Mucosa of descending colon (tissue), 3 donors: ENCODE data around the gene COL4A6. TPM values are rescaled to one million over a fixed set of nuclear protein-coding genes. Genes with fewer than 3 reads are reported as not detected.

Experiments
- ATAC-seq: fragments of 200-7000 bp; cut with Tn5 transposase; one replicate; pipeline ENCODE4 v1.9.1; 2020; ENCODE audit warnings: mild to moderate bottlenecking, moderate library complexity
- DNase-seq, 3 donors: peaks; one replicate each; pipeline ENCODE4 v3.0.0-alpha.2; 2020
- H3K36me3 ChIP-seq: fragments of 200-600 bp; one replicate; pipeline ENCODE4 v1.8.0; 2021; ENCODE audit warnings: low read depth, mild to moderate bottlenecking
- H3K4me1 ChIP-seq: fragments of 200-600 bp; one replicate; pipeline ENCODE4 v1.8.0; 2021; ENCODE audit warnings: low read depth, mild to moderate bottlenecking
- H3K4me3 ChIP-seq: fragments of 200-600 bp; one replicate; pipeline ENCODE4 v1.8.0; 2021; ENCODE audit warnings: mild to moderate bottlenecking
- H3K9me3 ChIP-seq: fragments of 200-600 bp; one replicate; pipeline ENCODE4 v1.8.0; 2021; ENCODE audit warnings: mild to moderate bottlenecking
- CTCF ChIP-seq: fragments of 200-600 bp; IDR thresholded peaks from one replicate; pipeline ENCODE4 v1.8.0; 2022; ENCODE audit warnings: antibody characterized with exemption, mild to moderate bottlenecking
- intact Hi-C, 2 donors: fragments of 100-400 bp; cut with DNase I in 1 of 2; cut with micrococcal nuclease in 1 of 2; formaldehyde crosslinking; loops; one replicate each; pipeline versions ENCODE4 v1.11.0 to v1.11.1; 2022; cut with DNase I, micrococcal nuclease
- total RNA-seq, 3 donors: library from RNA; stranded (reverse); fragmentation: NEBNext Ultra II Directional in 2 of 3; extraction: Animal tissue kit (Norgen Biotek cat#: 25700) in 2 of 3; gene quantifications; one replicate each; pipeline versions ENCODE4 v1.2.1 to v1.2.4, GENCODE V29; 2021 to 2023
- donor health status: DM: no; HTN: no; CAD: no; lungs with moderate emphysema.
- donor health status: DM: no; HTN: no; CAD: no.
- donor health status: DM: no; HTN: yes; CAD: no.

COL4A6 gene
- total RNA-seq, 3 donors from 2014 or later: 0.35 to 0.81 (median 0.77) TPM

DNA sequence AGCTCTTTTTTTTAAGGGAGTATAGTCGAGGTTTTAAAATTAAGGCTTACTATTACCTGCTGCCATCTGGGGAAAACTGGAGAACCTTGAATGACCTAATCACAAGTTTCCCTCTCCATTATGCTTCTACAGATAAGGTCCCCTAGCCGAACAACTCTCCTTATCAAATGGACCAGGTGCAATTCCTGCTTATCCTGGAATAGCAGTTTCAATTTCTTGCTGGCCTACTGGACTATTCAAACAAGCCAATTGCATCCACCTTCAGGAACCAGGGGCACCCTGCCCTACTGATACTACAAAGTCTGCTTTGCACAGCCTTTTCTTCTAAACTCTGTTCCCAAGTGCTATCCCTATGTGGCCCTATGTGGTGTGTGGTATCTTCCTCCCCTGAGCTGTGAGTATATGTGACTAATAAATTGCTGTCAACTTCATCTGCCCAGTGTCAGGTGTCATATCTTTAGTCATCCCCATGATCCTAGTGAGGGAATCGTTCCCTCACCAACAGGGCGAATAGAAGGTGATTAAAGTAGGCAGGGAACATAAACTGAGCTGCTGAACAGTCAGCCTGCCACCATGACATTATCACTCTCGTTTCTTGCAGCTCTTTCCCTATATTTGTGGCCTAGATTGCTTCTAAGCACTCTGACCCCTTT is 218.1 kb downstream of the COL4A6 start:
- ATAC-seq (no peak), DNase-seq (no peak)
- no peaks in the 10 kb centered on the region for H3K9me3 ChIP-seq
- no peak for TF ChIP-seq CTCF
- H3K4me1 ChIP-seq: no peaks in the 10 kb centered on the region
- intact Hi-C loops: no loop called here
- H3K36me3 ChIP-seq: no peaks in the 10 kb centered on the region
- H3K4me3 ChIP-seq: no peak overlapping the region

DNA sequence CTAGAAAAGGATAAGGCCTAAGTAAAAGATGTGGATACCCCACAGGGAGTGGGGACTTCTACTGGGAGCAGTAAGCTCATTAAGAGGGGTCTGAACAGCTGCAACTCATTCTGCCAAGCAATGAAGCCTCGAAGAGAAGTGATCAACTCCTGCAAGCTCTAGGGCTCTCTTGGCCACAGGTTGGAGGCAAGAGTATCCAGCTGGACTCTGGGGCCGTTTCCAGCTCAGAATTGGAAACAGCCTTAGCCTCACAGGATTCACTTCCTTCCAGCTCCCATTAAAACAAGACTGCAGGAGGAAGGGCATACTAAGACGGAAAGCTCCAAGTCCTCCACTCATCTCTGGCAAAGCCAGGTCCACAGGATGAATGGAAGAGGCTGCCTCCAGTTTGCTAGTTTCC is 220.3 kb downstream of the COL4A6 start:
- DNase-seq (peak in 1 of 3 donors; percentile 8), ATAC-seq (no peak)
- Histone ChIP-seq H3K4me1 (no peaks in the 10 kb centered on the region), H3K9me3 (no peaks in the 10 kb centered on the region), H3K36me3 (no peaks in the 10 kb centered on the region), H3K4me3 (no peak overlapping the region)
- TF ChIP-seq CTCF: no peak
- intact Hi-C loops: no loop called here

- ATAC-seq (no peak), DNase-seq (no peak)
- Histone ChIP-seq H3K4me3 (no peak overlapping the region), H3K4me1 (no peaks in the 10 kb centered on the region), H3K9me3 (no peaks in the 10 kb centered on the region), H3K36me3 (no peaks in the 10 kb centered on the region)
- intact Hi-C loops: no loop called here
- no peak for TF ChIP-seq CTCF
Observed at GRCh38 chrX:108216919-108217571, 221.2 kb downstream of the COL4A6 start.

- H3K4me3 ChIP-seq: no peak overlapping the region
- no peaks in the 10 kb centered on the region for H3K4me1 ChIP-seq
- DNase-seq (no peak), ATAC-seq (no peak)
- TF ChIP-seq CTCF: no peak
- no peaks in the 10 kb centered on the region for H3K36me3 ChIP-seq
- intact Hi-C loops: no loop called here
- no peaks in the 10 kb centered on the region for H3K9me3 ChIP-seq
Observed at GRCh38 chrX:108216405-108216804, 221.8 kb downstream of the COL4A6 start.

DNA sequence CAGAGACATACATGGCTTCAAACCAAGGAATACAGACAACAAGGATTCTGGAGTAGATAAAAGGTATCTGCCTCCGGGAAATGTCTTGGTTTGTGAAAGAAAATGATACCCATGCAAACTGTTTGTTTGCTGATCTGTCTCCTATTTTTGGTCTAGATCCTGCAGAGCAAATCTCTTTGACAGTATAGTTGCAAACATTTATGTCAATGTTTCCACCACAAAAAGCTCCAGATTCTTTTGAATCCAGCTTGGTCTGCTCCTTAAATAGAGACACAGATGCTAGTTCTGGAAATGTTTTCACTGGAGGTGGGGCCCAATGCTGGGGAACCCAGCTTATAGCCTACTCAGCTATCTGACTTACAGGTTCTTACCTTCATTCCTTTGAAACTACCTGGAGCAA is 226.9 kb downstream of the COL4A6 start:
- no peak overlapping the region for H3K4me3 ChIP-seq
- intact Hi-C loops: no loop called here

More for the DNA sequence above, 226.9 kb downstream of the COL4A6 start:
- H3K4me1 ChIP-seq: no peaks in the 10 kb centered on the region
- no peaks in the 10 kb centered on the region for H3K36me3 ChIP-seq
- no peak for TF ChIP-seq CTCF
- H3K9me3 ChIP-seq: no peaks in the 10 kb centered on the region
- DNase-seq (no peak), ATAC-seq (no peak)
